GM23338 (cell line): Measurements from ENCODE around the gene LILRA6. TPM values are rescaled to one million over a fixed set of nuclear protein-coding genes. Genes with fewer than 3 reads are reported as not detected.

Experiments used
- ATAC-seq: fragments of 200-7000 bp; cut with Tn5 transposase; 3 replicates; pipeline ENCODE4 v1.9.1; 2020
- DNase-seq: peaks from one replicate; pipeline ENCODE4 v3.0.0-alpha.2; 2015; ENCODE audit warnings: low spot score
- H2AFZ ChIP-seq: fragments of 200-600 bp; sonication (generic); 2 replicates; pipeline ENCODE4 v1.8.0; 2016; ENCODE audit warnings: antibody characterized with exemption, mild to moderate bottlenecking, moderate library complexity
- H3F3A ChIP-seq: fragments of 200-600 bp; sonication (generic); replicated peaks from 2 replicates; pipeline ENCODE4 v1.8.0; 2017; ENCODE audit warnings: antibody characterized with exemption, mixed run types, low read depth
- H3K27ac ChIP-seq: fragments of 200-600 bp; sonication (generic); 2 replicates; pipeline ENCODE4 v1.6.1; 2016; ENCODE audit warnings: low read depth
- H3K27me3 ChIP-seq: fragments of 200-600 bp; sonication (generic); 2 replicates; pipeline ENCODE4 v1.8.0; 2016; ENCODE audit warnings: mild to moderate bottlenecking, mixed run types, moderate library complexity; ENCODE audit not compliant: insufficient read depth
- H3K36me3 ChIP-seq: fragments of 200-600 bp; sonication (generic); 2 replicates; pipeline ENCODE4 v1.8.0; 2016; ENCODE audit warnings: mild to moderate bottlenecking; ENCODE audit not compliant: insufficient read depth
- H3K4me1 ChIP-seq: fragments of 200-600 bp; sonication (generic); 2 replicates; pipeline ENCODE4 v1.8.0; 2016; ENCODE audit warnings: mild to moderate bottlenecking, moderate library complexity; ENCODE audit not compliant: insufficient read depth
- H3K4me2 ChIP-seq: fragments of 200-600 bp; sonication (generic); 2 replicates; pipeline ENCODE4 v1.7.1; 2017; ENCODE audit warnings: mixed run types
- H3K4me3 ChIP-seq: fragments of 200-600 bp; sonication (generic); 2 replicates; pipeline ENCODE4 v1.6.1; 2016; ENCODE audit warnings: mixed run types
- H3K79me2 ChIP-seq: fragments of 200-600 bp; sonication (generic); replicated peaks from 2 replicates; pipeline ENCODE4 v1.8.0; 2017; ENCODE audit warnings: mild to moderate bottlenecking; ENCODE audit not compliant: insufficient read depth
- H3K9me2 ChIP-seq: fragments of 200-600 bp; sonication (generic); 2 replicates; pipeline ENCODE4 v1.8.0; 2017; ENCODE audit not compliant: insufficient read depth
- H4K20me1 ChIP-seq: fragments of 200-600 bp; sonication (generic); replicated peaks from 2 replicates; pipeline ENCODE4 v1.8.0; 2017; ENCODE audit warnings: mild to moderate bottlenecking; ENCODE audit not compliant: insufficient read depth
- H3K27ac Mint-ChIP-seq: 2 replicates; pipeline ENCODE4 v1.8.0; 2020; ENCODE audit warnings: inconsistent platforms, mild to moderate bottlenecking, moderate library complexity, mixed read lengths
- H3K27me3 Mint-ChIP-seq: 3 replicates; pipeline ENCODE4 v1.8.0; 2022; ENCODE audit warnings: low read depth, mild to moderate bottlenecking, moderate library complexity, mixed read lengths, inconsistent platforms; ENCODE audit not compliant: insufficient read depth, poor library complexity
- H3K36me3 Mint-ChIP-seq: 3 replicates; pipeline ENCODE4 v1.8.0; 2021; ENCODE audit warnings: low read depth, mild to moderate bottlenecking, inconsistent platforms, moderate library complexity, mixed read lengths
- H3K4me1 Mint-ChIP-seq: 3 replicates; pipeline ENCODE4 v1.8.0; 2020; ENCODE audit warnings: mild to moderate bottlenecking, inconsistent platforms, mixed read lengths
- H3K4me3 Mint-ChIP-seq: 3 replicates; pipeline ENCODE4 v1.8.0; 2021; ENCODE audit warnings: moderate library complexity, mild to moderate bottlenecking, inconsistent platforms, mixed read lengths
- H3K9me3 Mint-ChIP-seq: 3 replicates; pipeline ENCODE4 v1.8.0; 2020; ENCODE audit warnings: moderate library complexity, mild to moderate bottlenecking, inconsistent platforms, mixed read lengths
- CREB1 ChIP-seq: fragments of 250-450 bp; sonication (Bioruptor Pico); IDR thresholded peaks from 2 replicates; pipeline ENCODE4 v1.5.0; 2020; ENCODE audit warnings: low read depth, mild to moderate bottlenecking, moderate library complexity
- CTCF ChIP-seq, 2 experiments: fragments of 200-600 bp in 1 of 2; sonication (generic) in 1 of 2; conservative IDR thresholded peaks; 2 replicates each; pipeline versions ENCODE4 v1.5.1 to v1.6.1; 2016 to 2017; ENCODE audit warnings: antibody characterized with exemption in 2 of 2, low read depth in 2 of 2, mild to moderate bottlenecking in 2 of 2, moderate library complexity in 1 of 2
- ETS1 ChIP-seq: IDR thresholded peaks from 2 replicates; pipeline ENCODE4 v1.6.1; 2016; ENCODE audit warnings: antibody characterized with exemption
- EZH2 ChIP-seq: fragments of 200-600 bp; sonication (generic); IDR thresholded peaks from one replicate; pipeline ENCODE4 v1.8.0; 2017; ENCODE audit warnings: antibody characterized with exemption, mild to moderate bottlenecking, low read depth; ENCODE audit not compliant: unreplicated experiment
- EZH2phosphoT487 ChIP-seq: fragments of 200-600 bp; sonication (generic); IDR thresholded peaks from one replicate; pipeline ENCODE4 v1.8.1; 2018; ENCODE audit warnings: antibody characterized with exemption; ENCODE audit not compliant: unreplicated experiment
- JUNB ChIP-seq: IDR thresholded peaks from one replicate; pipeline ENCODE4 v1.6.1; 2016; ENCODE audit warnings: antibody characterized with exemption; ENCODE audit not compliant: unreplicated experiment
- NANOG ChIP-seq: IDR thresholded peaks from 2 replicates; pipeline ENCODE4 v1.6.1; 2016; ENCODE audit warnings: antibody characterized with exemption, borderline replicate concordance
- POLR2AphosphoS5 ChIP-seq: IDR thresholded peaks from 2 replicates; pipeline ENCODE4 v1.6.1; 2016; ENCODE audit warnings: antibody characterized with exemption, low read depth
- REST ChIP-seq: IDR thresholded peaks from one replicate; pipeline ENCODE4 v1.6.1; 2018; ENCODE audit warnings: antibody characterized with exemption; ENCODE audit not compliant: unreplicated experiment
- STAT1 ChIP-seq: IDR thresholded peaks from one replicate; pipeline ENCODE4 v1.6.1; 2016; ENCODE audit warnings: antibody characterized with exemption; ENCODE audit not compliant: unreplicated experiment
- ZNF114 ChIP-seq: fragments of 250-450 bp; sonication (Bioruptor Pico); IDR thresholded peaks from 2 replicates; pipeline ENCODE4 v1.5.0; 2020; ENCODE audit warnings: mild to moderate bottlenecking, moderate library complexity
- ZNF331 ChIP-seq: fragments of 250-450 bp; sonication (Bioruptor Pico); IDR thresholded peaks from 2 replicates; pipeline ENCODE4 v1.5.0; 2020; ENCODE audit warnings: low read depth, mild to moderate bottlenecking, moderate library complexity
- ZNF462 ChIP-seq: fragments of 250-450 bp; sonication (Bioruptor Pico); IDR thresholded peaks from 2 replicates; pipeline ENCODE4 v1.5.0; 2020; ENCODE audit warnings: mild to moderate bottlenecking, moderate library complexity
- polyA plus RNA-seq: library from polyadenylated mRNA; unstranded; fragments of >200 nt; fragmentation: Nextera tagmentation; extraction: Ambion mirVana; gene quantifications from 2 replicates; pipeline ENCODE4 v1.2.1, GENCODE V29; 2016
- total RNA-seq: library from RNA; depleted of rRNA; stranded (reverse); fragments of >200 nt; shearing (Covaris generic); gene quantifications from 2 replicates; pipeline ENCODE4 v1.2.3, GENCODE V29; 2014

The LILRA6 gene
- total and polyA plus RNA-seq, 2 experiments from 2014 or later = not detected

GRCh38 chr19:54262066-54262465 lies 19.5 kb upstream of the LILRA6 start:
- Histone ChIP-seq H2AFZ (no peak overlapping the region), H3K9me2 (no peaks in the 10 kb centered on the region), H3F3A (no peaks in the 10 kb centered on the region), H4K20me1 (no peaks in the 10 kb centered on the region), H3K4me1 (no peaks in the 10 kb centered on the region; the same call in 1 of the 2 replicates), H3K27ac (no peak overlapping the region), H3K4me2 (no peak overlapping the region), H3K27me3 (no peaks in the 10 kb centered on the region), H3K79me2 (no peaks in the 10 kb centered on the region), H3K36me3 (no peaks in the 10 kb centered on the region), H3K4me3 (no peak overlapping the region)
- Mint-ChIP-seq H3K4me3 (no peak overlapping the region), H3K4me1 (peaks cover 5% of the 10 kb centered on the region; the same call in 2 of the 3 replicates), H3K9me3 (no peaks in the 10 kb centered on the region; the same call in 2 of the 3 replicates), H3K27me3 (no peaks in the 10 kb centered on the region), H3K36me3 (no peaks in the 10 kb centered on the region), H3K27ac (no peak overlapping the region)
- no peak for TF ChIP-seq ETS1
- no peak for TF ChIP-seq ZNF331 (CRISPR knock-in tag)
- no peak for TF ChIP-seq JUNB
- TF ChIP-seq CTCF (conservative IDR thresholded peaks at IDR 0.05; ENCODE audit: low read depth in 2 of 2) = no peak
- no peak for TF ChIP-seq ZNF462 (CRISPR knock-in tag)
- no peak for TF ChIP-seq NANOG
- no peak for TF ChIP-seq STAT1
- no peak for TF ChIP-seq POLR2AphosphoS5
- TF ChIP-seq CREB1 = no peak
- TF ChIP-seq EZH2phosphoT487 = no peak
- no peak for TF ChIP-seq ZNF114 (CRISPR knock-in tag)
- TF ChIP-seq EZH2 = no peak
- TF ChIP-seq REST = no peak
- DNase-seq (no peak), ATAC-seq (no peak)
